ENCODE results near the gene MRPL14. TPM values are rescaled to one million over a fixed set of nuclear protein-coding genes. Genes with fewer than 3 reads are reported as not detected.

Gene MRPL14
- 64.5 to 70.9 TPM (median 69.7 TPM) in 5 replicates for total RNA-seq (2022; extraction: Qiagen RNA extraction; ENCODE audit: low read depth)

GRCh38 chr6:44127186-44128019, at the start of gene MRPL14, which contains the start of gene TMEM63B:
MRPL14 (minus strand) TSS chr6:44127452; CDS start chr6:44116611, 10,841 bp downstream.
TMEM63B (plus strand) TSS chr6:44127554; CDS start chr6:44134585, 7,031 bp downstream.

GRCh38 chr6:44158770-44159228, 31.5 kb upstream of the MRPL14 start, which contains the start of gene CAPN11:
CAPN11 (plus strand) TSS chr6:44158820; CDS start chr6:44158849, 29 bp downstream.

Other genes starting within 250 kb of the MRPL14 start
- gene TMEM63B, start 102 bp upstream of the MRPL14 start, total RNA-seq (2022; extraction: Qiagen RNA extraction; ENCODE audit: low read depth), result 12.3 to 17.6 TPM (median 16.0 TPM) in 5 replicates
- not detected in 5 replicates for gene CAPN11, start 31.4 kb upstream of the MRPL14 start, total RNA-seq (2022; extraction: Qiagen RNA extraction; ENCODE audit: low read depth)
- gene MYMX, start 89.5 kb upstream of the MRPL14 start, total RNA-seq (2022; extraction: Qiagen RNA extraction; ENCODE audit: low read depth), result not detected in 5 replicates
- 40.2 to 58.4 TPM (median 50.8 TPM) in 5 replicates for gene SLC29A1, start 96.1 kb upstream of the MRPL14 start, total RNA-seq (2022; extraction: Qiagen RNA extraction; ENCODE audit: low read depth)
- gene HSP90AB1, start 119.6 kb upstream of the MRPL14 start, total RNA-seq (2022; extraction: Qiagen RNA extraction; ENCODE audit: low read depth), result 1,297 to 1,414 TPM (median 1,344 TPM) in 5 replicates
- gene SLC35B2, start 130.1 kb upstream of the MRPL14 start, total RNA-seq (2022; extraction: Qiagen RNA extraction; ENCODE audit: low read depth), result 61.6 to 68.1 TPM (median 64.1 TPM) in 5 replicates
- gene NFKBIE, start 138.1 kb upstream of the MRPL14 start, total RNA-seq (2022; extraction: Qiagen RNA extraction; ENCODE audit: low read depth), result 11.3 to 16.6 TPM (median 14.4 TPM) in 5 replicates
- gene TMEM151B, start 143.0 kb upstream of the MRPL14 start, total RNA-seq (2022; extraction: Qiagen RNA extraction; ENCODE audit: low read depth), result 0.02 to 0.05 TPM (median 0.02 TPM) in 3 of 5 replicates, not detected in the others
- gene AARS2, start 185.9 kb upstream of the MRPL14 start, total RNA-seq (2022; extraction: Qiagen RNA extraction; ENCODE audit: low read depth), result 5.2 to 9.2 TPM (median 7.8 TPM) in 5 replicates
- gene SPATS1, start 215.2 kb upstream of the MRPL14 start, total RNA-seq (2022; extraction: Qiagen RNA extraction; ENCODE audit: low read depth), result not detected in 5 replicates